KMS-11 (cell line): ENCODE results near the gene RBMX.

Source experiments
- H2AFZ ChIP-seq: fragments of 200-600 bp; sonication (generic); 2 replicates; pipeline ENCODE4 v1.6.1; 2016; ENCODE audit warnings: antibody characterized with exemption, mixed run types, low read depth
- H3K27ac ChIP-seq: fragments of 200-600 bp; sonication (generic); 2 replicates; pipeline ENCODE4 v1.6.1; 2016; ENCODE audit warnings: mild to moderate bottlenecking, mixed run types
- H3K27me3 ChIP-seq: fragments of 200-600 bp; sonication (generic); 2 replicates; pipeline ENCODE4 v1.6.1; 2017; ENCODE audit warnings: mild to moderate bottlenecking, low read depth, mixed run types, moderate library complexity; ENCODE audit not compliant: insufficient read depth
- H3K36me3 ChIP-seq: fragments of 200-600 bp; sonication (generic); 2 replicates; pipeline ENCODE4 v1.6.1; 2017; ENCODE audit warnings: mild to moderate bottlenecking, mixed run types; ENCODE audit not compliant: insufficient read depth
- H3K4me1 ChIP-seq: fragments of 200-600 bp; sonication (generic); 2 replicates; pipeline ENCODE4 v1.6.1; 2016; ENCODE audit warnings: mild to moderate bottlenecking, low read depth, mixed run types; ENCODE audit not compliant: poor library complexity, severe bottlenecking
- H3K4me2 ChIP-seq: fragments of 200-600 bp; sonication (generic); 2 replicates; pipeline ENCODE4 v1.7.0; 2016; ENCODE audit warnings: mild to moderate bottlenecking, mixed run types
- H3K4me3 ChIP-seq: fragments of 200-600 bp; sonication (generic); IDR thresholded peaks from 2 replicates; pipeline ENCODE4 v1.6.1; 2017; ENCODE audit warnings: low read depth, low read length, mixed read lengths; ENCODE audit not compliant: insufficient read depth
- H3K79me2 ChIP-seq: fragments of 200-600 bp; sonication (generic); 2 replicates; pipeline ENCODE4 v1.6.1; 2016; ENCODE audit warnings: low read depth, mixed run types; ENCODE audit not compliant: insufficient read depth
- H3K9ac ChIP-seq: fragments of 200-600 bp; sonication (generic); 2 replicates; pipeline ENCODE4 v1.6.1; 2016; ENCODE audit warnings: mild to moderate bottlenecking, mixed run types
- H4K20me1 ChIP-seq: fragments of 200-600 bp; sonication (generic); 2 replicates; pipeline ENCODE4 v1.6.1; 2016; ENCODE audit warnings: mild to moderate bottlenecking, mixed run types; ENCODE audit not compliant: insufficient read depth
- TF ChIP-seq, protein P1 (sequence below): fragments of 200-600 bp; sonication (generic); conservative IDR thresholded peaks from 2 replicates; pipeline ENCODE4 v1.6.1; 2017; ENCODE audit warnings: low read depth, mild to moderate bottlenecking, antibody characterized with exemption, low read length, moderate library complexity, mixed read lengths

RBMX gene

DNA sequence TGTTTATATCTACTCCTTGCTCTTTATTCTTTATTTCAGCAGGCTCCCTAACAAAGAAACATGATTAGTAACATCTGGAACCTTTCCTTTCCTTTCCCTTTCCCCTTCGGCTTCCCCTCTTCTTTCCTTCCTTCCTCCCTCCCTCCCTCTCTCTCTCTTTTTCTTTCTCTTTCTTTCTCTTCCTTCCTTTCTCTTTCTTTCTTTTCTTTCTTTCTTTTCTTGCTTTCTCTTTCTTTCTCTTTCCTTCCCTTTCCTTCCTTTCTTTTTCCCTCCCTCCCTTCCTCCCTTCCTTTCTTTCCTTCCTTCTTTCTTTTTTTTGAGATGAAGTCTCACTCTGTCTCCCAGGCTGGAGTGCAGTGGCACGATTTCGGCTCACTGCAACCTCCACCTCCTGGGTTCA is 30.7 kb upstream of the RBMX start:
- H3K4me1 ChIP-seq = peaks cover 18% of the 10 kb centered on the region
- peak overlapping the region; percentile 17; the same call in 1 of the 2 replicates for H3K9ac ChIP-seq
- H3K36me3 ChIP-seq = no peaks in the 10 kb centered on the region
- H2AFZ ChIP-seq = peak overlapping the region; percentile 22; the same call in 1 of the 2 replicates
- no peaks in the 10 kb centered on the region for H3K79me2 ChIP-seq
- H3K4me3 ChIP-seq = no peak overlapping the region
- TF ChIP-seq, protein P1, sequence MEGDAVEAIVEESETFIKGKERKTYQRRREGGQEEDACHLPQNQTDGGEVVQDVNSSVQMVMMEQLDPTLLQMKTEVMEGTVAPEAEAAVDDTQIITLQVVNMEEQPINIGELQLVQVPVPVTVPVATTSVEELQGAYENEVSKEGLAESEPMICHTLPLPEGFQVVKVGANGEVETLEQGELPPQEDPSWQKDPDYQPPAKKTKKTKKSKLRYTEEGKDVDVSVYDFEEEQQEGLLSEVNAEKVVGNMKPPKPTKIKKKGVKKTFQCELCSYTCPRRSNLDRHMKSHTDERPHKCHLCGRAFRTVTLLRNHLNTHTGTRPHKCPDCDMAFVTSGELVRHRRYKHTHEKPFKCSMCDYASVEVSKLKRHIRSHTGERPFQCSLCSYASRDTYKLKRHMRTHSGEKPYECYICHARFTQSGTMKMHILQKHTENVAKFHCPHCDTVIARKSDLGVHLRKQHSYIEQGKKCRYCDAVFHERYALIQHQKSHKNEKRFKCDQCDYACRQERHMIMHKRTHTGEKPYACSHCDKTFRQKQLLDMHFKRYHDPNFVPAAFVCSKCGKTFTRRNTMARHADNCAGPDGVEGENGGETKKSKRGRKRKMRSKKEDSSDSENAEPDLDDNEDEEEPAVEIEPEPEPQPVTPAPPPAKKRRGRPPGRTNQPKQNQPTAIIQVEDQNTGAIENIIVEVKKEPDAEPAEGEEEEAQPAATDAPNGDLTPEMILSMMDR = no peak
- peak overlapping the region; percentile 39; the same call in 1 of the 2 replicates for H3K27ac ChIP-seq
- H3K27me3 ChIP-seq = no peaks in the 10 kb centered on the region
- no peaks in the 10 kb centered on the region for H4K20me1 ChIP-seq
- peak overlapping the region; percentile 66 for H3K4me2 ChIP-seq

DNA sequence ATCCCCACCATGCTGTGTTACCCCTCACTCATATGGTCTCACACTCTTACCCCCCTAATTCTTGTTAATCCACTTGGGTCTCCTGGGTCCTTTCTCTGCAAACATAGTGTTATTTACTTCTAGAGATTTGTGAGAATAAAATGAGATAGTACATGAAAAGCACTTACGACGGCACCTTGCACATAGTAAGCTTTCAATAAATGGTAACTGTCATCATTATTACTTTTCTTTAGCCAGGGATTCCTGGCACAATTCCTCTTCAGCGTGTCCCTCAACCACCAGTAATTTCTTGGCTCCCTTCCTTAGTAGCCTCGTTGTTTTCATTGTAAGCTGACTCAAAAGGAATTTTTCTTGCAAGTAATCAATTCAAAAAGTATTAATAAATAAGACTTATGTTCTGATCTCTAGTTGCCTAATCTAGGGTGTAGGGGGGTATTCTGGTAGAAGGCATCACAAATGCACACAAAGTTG is 30.1 kb upstream of the RBMX start:
- Histone ChIP-seq H3K79me2 (no peaks in the 10 kb centered on the region), H3K4me3 (no peak overlapping the region), H3K27me3 (no peaks in the 10 kb centered on the region), H3K4me2 (peak overlapping the region; percentile 66), H2AFZ (peak overlapping the region; percentile 86; the same call in 1 of the 2 replicates), H3K27ac (no peak overlapping the region), H3K36me3 (no peaks in the 10 kb centered on the region), H4K20me1 (no peaks in the 10 kb centered on the region), H3K9ac (no peak overlapping the region), H3K4me1 (peaks cover 18% of the 10 kb centered on the region)
- TF ChIP-seq, protein P1 = no peak

DNA sequence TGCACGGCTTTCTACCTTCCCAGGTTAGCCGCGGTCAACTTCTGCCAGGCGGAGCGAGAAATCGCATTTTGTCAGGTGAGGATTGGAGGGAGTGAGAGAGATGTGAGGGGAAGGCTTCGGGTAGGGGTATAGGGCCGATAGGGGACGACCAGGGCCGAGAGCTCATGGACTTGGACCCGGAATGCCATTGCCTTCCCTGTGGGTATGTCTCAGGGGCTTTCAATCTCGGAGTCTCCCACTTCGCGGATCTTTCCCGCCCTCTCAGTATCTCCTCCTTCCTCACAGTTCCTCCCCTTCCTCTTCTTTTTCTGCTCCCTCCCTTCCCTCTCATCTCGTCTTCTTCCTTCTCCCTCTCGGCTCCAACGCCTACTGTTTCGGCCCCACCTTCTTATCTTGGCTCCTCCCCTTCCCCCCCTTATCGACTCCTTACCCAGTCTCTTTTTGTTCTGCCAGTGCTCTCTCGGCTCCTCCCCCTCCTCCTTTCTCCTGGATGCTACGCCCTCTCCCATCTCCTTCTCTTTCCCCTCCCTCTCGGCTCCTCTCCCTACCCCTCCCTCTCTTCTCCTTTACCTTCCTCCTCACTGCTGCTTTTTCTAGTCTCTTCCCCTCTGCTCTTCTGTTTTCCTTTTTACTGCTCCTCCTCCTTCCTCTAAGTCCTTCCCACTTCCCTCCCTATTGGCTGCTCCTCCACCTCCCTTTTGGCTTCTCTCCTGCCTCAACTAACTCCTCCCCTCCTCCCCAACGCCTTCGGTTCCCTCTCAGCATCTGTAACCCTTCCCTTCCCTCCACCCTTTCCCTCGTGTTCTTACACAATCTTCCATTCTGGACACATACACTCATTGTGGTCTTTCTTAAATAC is 29.4 kb upstream of the RBMX start:
- Histone ChIP-seq H3K27ac (peak overlapping the region; percentile 76), H3K4me1 (peaks cover 18% of the 10 kb centered on the region), H2AFZ (peak overlapping the region; percentile 86), H4K20me1 (no peaks in the 10 kb centered on the region), H3K36me3 (no peaks in the 10 kb centered on the region), H3K27me3 (no peaks in the 10 kb centered on the region), H3K9ac (peak overlapping the region; percentile 59; the same call in 1 of the 2 replicates), H3K4me3 (no peak overlapping the region), H3K79me2 (no peaks in the 10 kb centered on the region), H3K4me2 (peak overlapping the region; percentile 66)
- TF ChIP-seq, protein P1 = no peak

DNA sequence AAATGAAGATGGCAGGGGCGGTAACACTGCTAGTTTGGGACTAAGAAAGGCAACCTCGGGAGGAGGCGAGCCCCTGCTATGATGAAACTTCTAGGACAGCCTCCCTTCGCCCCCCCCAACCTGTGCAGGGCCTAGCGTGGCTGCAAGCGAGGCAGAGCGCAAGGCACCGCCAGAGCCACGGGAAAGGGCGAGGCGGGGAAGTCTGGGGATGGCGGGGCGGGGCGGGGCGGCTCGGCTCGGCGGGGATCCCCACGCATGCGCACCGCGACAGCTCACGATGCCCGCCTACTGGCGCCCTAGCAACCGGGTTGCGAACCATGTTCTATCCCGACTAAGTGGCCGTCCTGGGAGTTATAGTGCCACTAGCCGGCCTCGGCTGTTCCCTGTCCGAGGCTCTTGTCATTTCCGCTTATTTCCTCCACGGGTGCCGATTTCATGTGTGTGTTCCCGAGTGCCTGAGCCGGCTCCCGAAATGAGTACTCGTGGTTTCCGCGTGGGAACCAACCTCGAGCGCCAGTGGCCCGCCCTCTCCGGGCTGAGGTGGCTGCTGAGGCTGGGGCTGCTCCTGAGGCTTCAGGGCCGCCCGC is 28.7 kb upstream of the RBMX start:
- H2AFZ ChIP-seq = peak overlapping the region; percentile 86
- no peaks in the 10 kb centered on the region for H3K27me3 ChIP-seq
- H3K79me2 ChIP-seq = no peaks in the 10 kb centered on the region
- TF ChIP-seq, protein P1 = no peak
- H3K36me3 ChIP-seq = no peaks in the 10 kb centered on the region
- peak overlapping the region; percentile 76 for H3K27ac ChIP-seq
- peak overlapping the region; percentile 66 for H3K4me2 ChIP-seq
- no peak overlapping the region for H3K4me3 ChIP-seq
- peaks cover 18% of the 10 kb centered on the region for H3K4me1 ChIP-seq
- peak overlapping the region; percentile 59; the same call in 1 of the 2 replicates for H3K9ac ChIP-seq
- H4K20me1 ChIP-seq = no peaks in the 10 kb centered on the region
